ENCODE measurements around the gene GPC3.

Gene GPC3

DNA sequence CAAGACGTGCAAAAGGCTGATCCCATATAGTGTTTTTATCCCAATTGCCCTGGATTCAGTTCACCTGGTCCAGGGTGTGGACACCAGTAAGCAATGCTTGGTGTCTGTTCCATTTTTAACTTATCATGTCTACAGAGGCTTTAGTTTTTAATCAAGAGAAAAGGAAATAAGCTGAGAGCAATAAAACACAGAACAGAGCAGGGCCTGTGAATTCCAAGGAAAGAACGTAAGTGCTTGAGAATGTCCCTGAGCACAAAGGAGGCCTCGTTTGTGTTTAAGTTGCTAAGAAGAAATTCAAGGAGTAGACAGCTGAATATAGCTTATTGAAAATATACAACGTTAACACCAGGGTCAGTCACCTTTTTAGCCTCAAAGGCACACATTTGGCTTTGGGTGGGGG lies 191.3 kb downstream of the GPC3 start:
- POLR2A ChIA-PET, result no interaction called here
- H3K4me3 ChIP-seq (ENCODE audit: low read depth, low read length), result no peak overlapping the region
- no peak overlapping the region for H3K27ac ChIP-seq (ENCODE audit: extremely low read depth, low read depth, low read length)
- no peak for TF ChIP-seq ZNF214 (tag by site-specific recombination; IDR thresholded peaks at IDR 0.05; ENCODE audit: borderline replicate concordance)
- no peak for TF ChIP-seq ZNF132 (tag by site-specific recombination; IDR thresholded peaks at IDR 0.05; ENCODE audit: borderline replicate concordance)
- TF ChIP-seq ZNF670 (tag by site-specific recombination; IDR thresholded peaks at IDR 0.05; ENCODE audit: low read depth), result no peak
- TF ChIP-seq ZNF785 (tag by site-specific recombination; IDR thresholded peaks at IDR 0.05), result no peak
- TF ChIP-seq EGR2 (tag by site-specific recombination; IDR thresholded peaks at IDR 0.05; ENCODE audit: low read depth), result no peak
- TF ChIP-seq, protein P1, sequence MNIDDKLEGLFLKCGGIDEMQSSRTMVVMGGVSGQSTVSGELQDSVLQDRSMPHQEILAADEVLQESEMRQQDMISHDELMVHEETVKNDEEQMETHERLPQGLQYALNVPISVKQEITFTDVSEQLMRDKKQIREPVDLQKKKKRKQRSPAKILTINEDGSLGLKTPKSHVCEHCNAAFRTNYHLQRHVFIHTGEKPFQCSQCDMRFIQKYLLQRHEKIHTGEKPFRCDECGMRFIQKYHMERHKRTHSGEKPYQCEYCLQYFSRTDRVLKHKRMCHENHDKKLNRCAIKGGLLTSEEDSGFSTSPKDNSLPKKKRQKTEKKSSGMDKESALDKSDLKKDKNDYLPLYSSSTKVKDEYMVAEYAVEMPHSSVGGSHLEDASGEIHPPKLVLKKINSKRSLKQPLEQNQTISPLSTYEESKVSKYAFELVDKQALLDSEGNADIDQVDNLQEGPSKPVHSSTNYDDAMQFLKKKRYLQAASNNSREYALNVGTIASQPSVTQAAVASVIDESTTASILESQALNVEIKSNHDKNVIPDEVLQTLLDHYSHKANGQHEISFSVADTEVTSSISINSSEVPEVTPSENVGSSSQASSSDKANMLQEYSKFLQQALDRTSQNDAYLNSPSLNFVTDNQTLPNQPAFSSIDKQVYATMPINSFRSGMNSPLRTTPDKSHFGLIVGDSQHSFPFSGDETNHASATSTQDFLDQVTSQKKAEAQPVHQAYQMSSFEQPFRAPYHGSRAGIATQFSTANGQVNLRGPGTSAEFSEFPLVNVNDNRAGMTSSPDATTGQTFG (tag by site-specific recombination; IDR thresholded peaks at IDR 0.05; ENCODE audit: borderline replicate concordance), result no peak
- H3K9me3 ChIP-seq (ENCODE audit: control insufficient read depth, insufficient read depth, low read depth, low read length), result no peaks in the 10 kb centered on the region
- no peaks in the 10 kb centered on the region; the same call in 1 of the 2 replicates for H3K4me1 ChIP-seq (ENCODE audit: control insufficient read depth, insufficient read depth, low read length)
- CTCF ChIA-PET, result interaction anchor here (0.6 to 4.5 kb wide), 11 partner anchors 25 to 1670 kb away, joined by 3 to 78 read pairs (median 4); no protein-coding TSS in a partner anchor
- no peaks in the 10 kb centered on the region for H3K36me3 ChIP-seq (ENCODE audit: control insufficient read depth in 2 of 2, insufficient read depth in 1 of 2, low read length in 2 of 2)

DNA sequence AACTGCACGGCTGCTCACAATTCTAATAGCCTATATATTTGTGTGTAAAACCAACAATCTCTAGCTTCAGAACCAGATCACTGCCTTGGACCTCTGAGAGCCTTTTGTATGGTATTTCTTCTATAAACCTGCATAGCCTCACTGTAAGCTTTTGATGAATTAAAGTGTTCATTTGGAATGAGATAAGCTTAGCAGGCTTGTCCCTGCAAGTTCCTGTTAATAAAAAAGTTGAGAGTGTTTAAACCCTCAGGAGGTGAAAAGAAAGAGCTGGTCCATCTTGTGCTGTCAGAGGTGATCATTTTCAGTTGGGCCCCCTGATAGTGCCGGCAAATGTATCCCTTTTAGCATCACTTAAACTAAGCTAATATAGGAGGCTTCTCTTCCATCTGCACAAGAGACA lies 191.8 kb downstream of the GPC3 start:
- POLR2A ChIA-PET, result no interaction called here
- Histone ChIP-seq H3K4me3 (ENCODE audit: low read depth, low read length) (no peak overlapping the region), H3K4me1 (ENCODE audit: control insufficient read depth, insufficient read depth, low read length) (no peaks in the 10 kb centered on the region; the same call in 1 of the 2 replicates), H3K9me3 (ENCODE audit: control insufficient read depth, insufficient read depth, low read depth, low read length) (no peaks in the 10 kb centered on the region), H3K27ac (ENCODE audit: extremely low read depth, low read depth, low read length) (no peak overlapping the region), H3K36me3 (ENCODE audit: control insufficient read depth in 2 of 2, insufficient read depth in 1 of 2, low read length in 2 of 2) (no peaks in the 10 kb centered on the region)
- no peak for TF ChIP-seq KLF1 (tag by site-specific recombination; IDR thresholded peaks at IDR 0.05)
- peak; percentile 80 for TF ChIP-seq FEZF1 (tag by site-specific recombination; IDR thresholded peaks at IDR 0.05)
- no peak for TF ChIP-seq ZNF571 (tag by site-specific recombination; IDR thresholded peaks at IDR 0.05)
- CTCF ChIA-PET, result interaction anchor here (0.6 to 4.5 kb wide), 12 partner anchors 24 to 1670 kb away, joined by 3 to 78 read pairs (median 6); no protein-coding TSS in a partner anchor

DNA sequence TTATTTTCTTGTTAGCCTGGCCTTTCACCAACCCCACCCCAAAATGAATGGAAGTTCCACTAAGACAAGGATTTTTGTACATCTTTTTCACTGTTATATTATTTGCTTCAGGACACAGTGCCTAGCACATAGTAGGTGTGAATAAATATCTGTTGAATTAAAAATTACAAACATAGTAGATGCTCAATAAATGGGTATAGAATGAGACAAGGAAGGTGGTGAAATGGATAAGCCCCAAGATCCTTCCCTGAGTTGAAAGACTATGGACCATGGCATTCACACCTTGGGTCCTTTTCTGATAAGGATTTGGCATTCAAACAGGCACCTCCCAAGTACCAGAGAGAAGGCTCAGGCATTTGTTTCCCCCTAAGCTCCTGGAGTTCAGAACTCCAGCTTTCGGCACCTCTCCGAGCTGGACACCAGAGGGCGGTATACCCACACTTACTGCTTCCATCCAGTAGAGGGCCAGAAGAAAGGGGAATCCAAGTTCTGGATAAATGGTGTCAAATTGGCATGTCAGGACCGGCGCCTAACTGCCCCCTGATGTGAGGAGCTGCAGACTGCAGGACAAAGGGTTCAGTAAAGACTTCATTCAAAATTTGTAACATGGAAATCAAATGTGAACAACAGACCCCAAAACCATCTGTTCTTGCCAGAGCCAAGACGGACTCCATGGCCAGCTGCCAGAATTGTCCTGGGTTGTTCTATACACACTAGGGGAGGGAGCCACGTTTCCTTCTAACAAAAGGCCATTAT lies 193.0 kb downstream of the GPC3 start:
- ChIA-PET CTCF (interaction anchor here (0.5 to 4.5 kb wide), 53 partner anchors 9 to 1306 kb away, joined by 3 to 78 read pairs (median 4); no protein-coding TSS in a partner anchor), POLR2A (interaction anchor here (0.7 kb wide), 1 partner anchor 1597 kb away, joined by 3 read pairs; no protein-coding TSS in a partner anchor)
- Histone ChIP-seq H3K36me3 (ENCODE audit: control insufficient read depth in 2 of 2, insufficient read depth in 1 of 2, low read length in 2 of 2) (no peaks in the 10 kb centered on the region), H3K4me3 (ENCODE audit: low read depth, low read length) (no peak overlapping the region), H3K27ac (ENCODE audit: extremely low read depth, low read depth, low read length) (no peak overlapping the region), H3K9me3 (ENCODE audit: control insufficient read depth, insufficient read depth, low read depth, low read length) (no peaks in the 10 kb centered on the region), H3K4me1 (ENCODE audit: control insufficient read depth, insufficient read depth, low read length) (no peaks in the 10 kb centered on the region; the same call in 1 of the 2 replicates)
- no peak for TF ChIP-seq OVOL3 (tag by site-specific recombination; IDR thresholded peaks at IDR 0.05)
- no peak for TF ChIP-seq ZNF549 (tag by site-specific recombination; IDR thresholded peaks at IDR 0.05)
- TF ChIP-seq ZEB2 (tag by site-specific recombination; IDR thresholded peaks at IDR 0.05), result peak; percentile 66; the same call in 1 of the 2 replicates
- peak; percentile 60 for TF ChIP-seq ZNF335 (tag by site-specific recombination; conservative IDR thresholded peaks at IDR 0.05)
- no peak for TF ChIP-seq ZBTB21 (tag by site-specific recombination; IDR thresholded peaks at IDR 0.05)
- no peak for TF ChIP-seq ZNF701 (tag by site-specific recombination; IDR thresholded peaks at IDR 0.05)
- no peak for TF ChIP-seq ZNF112 (tag by site-specific recombination; IDR thresholded peaks at IDR 0.05)
- TF ChIP-seq GLI4 (tag by site-specific recombination; IDR thresholded peaks at IDR 0.05), result no peak
- no peak for TF ChIP-seq KLF9 (tag by site-specific recombination; IDR thresholded peaks at IDR 0.05; ENCODE audit: low read depth)
- 0 out of 2 replicates have a peak, but pooled peaks have one; percentile 21 for TF ChIP-seq ZNF843 (tag by site-specific recombination; IDR thresholded peaks at IDR 0.05)
- no peak for TF ChIP-seq PRDM1 (tag by site-specific recombination; IDR thresholded peaks at IDR 0.05)
- no peak for TF ChIP-seq ZNF473 (tag by site-specific recombination; IDR thresholded peaks at IDR 0.05)
- TF ChIP-seq ZNF184 (tag by site-specific recombination; IDR thresholded peaks at IDR 0.05), result peak; percentile 69
- no peak for TF ChIP-seq ZNF544 (tag by site-specific recombination; IDR thresholded peaks at IDR 0.05)
- TF ChIP-seq, protein P2, sequence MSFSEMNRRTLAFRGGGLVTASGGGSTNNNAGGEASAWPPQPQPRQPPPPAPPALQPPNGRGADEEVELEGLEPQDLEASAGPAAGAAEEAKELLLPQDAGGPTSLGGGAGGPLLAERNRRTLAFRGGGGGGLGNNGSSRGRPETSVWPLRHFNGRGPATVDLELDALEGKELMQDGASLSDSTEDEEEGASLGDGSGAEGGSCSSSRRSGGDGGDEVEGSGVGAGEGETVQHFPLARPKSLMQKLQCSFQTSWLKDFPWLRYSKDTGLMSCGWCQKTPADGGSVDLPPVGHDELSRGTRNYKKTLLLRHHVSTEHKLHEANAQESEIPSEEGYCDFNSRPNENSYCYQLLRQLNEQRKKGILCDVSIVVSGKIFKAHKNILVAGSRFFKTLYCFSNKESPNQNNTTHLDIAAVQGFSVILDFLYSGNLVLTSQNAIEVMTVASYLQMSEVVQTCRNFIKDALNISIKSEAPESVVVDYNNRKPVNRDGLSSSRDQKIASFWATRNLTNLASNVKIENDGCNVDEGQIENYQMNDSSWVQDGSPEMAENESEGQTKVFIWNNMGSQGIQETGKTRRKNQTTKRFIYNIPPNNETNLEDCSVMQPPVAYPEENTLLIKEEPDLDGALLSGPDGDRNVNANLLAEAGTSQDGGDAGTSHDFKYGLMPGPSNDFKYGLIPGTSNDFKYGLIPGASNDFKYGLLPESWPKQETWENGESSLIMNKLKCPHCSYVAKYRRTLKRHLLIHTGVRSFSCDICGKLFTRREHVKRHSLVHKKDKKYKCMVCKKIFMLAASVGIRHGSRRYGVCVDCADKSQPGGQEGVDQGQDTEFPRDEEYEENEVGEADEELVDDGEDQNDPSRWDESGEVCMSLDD (tag by site-specific recombination; IDR thresholded peaks at IDR 0.05), result no peak
- TF ChIP-seq ZNF660 (tag by site-specific recombination; IDR thresholded peaks at IDR 0.05), result peak; percentile 89

Measured in HEK293 (cell line).